Measurements from ENCODE around the gene DEFB121.
"Not testable (repeated sequence)": the region's sequence is repeated elsewhere in the genome, so short reads cannot be mapped to it uniquely, and the experiment has no call there.

DEFB121 gene

GRCh38 chr20:31406115-31406514, at the start of gene DEFB121:
DEFB121 (minus strand) TSS chr20:31406215; CDS start chr20:31406152, 63 bp downstream.
- DNase-seq (ENCODE audit: low spot score) = no peak

- no peak for DNase-seq (ENCODE audit: low spot score)
Measured at GRCh38 chr20:31454361-31454760, 48.3 kb upstream of the DEFB121 start.

- DNase-seq (ENCODE audit: low spot score) = no peak
Measured at GRCh38 chr20:31452575-31452974, 46.6 kb upstream of the DEFB121 start.

- no peak for DNase-seq (ENCODE audit: low spot score)
Measured at GRCh38 chr20:31449511-31450414, 43.7 kb upstream of the DEFB121 start.

- no peak for DNase-seq (ENCODE audit: low spot score)
Measured at GRCh38 chr20:31446084-31446819, 40.2 kb upstream of the DEFB121 start.

GRCh38 chr20:31440012-31440659, 34.1 kb upstream of the DEFB121 start, which contains the start of gene DEFB123:
DEFB123 (plus strand) TSS chr20:31440632; CDS start chr20:31440699, 67 bp downstream.
- DNase-seq (ENCODE audit: low spot score) = no peak

- no peak for DNase-seq (ENCODE audit: low spot score)
Measured at GRCh38 chr20:31430568-31431115, 24.6 kb upstream of the DEFB121 start.

- DNase-seq (ENCODE audit: low spot score) = not testable (repeated sequence)
Measured at GRCh38 chr20:31427576-31427975, 21.6 kb upstream of the DEFB121 start.

- DNase-seq (ENCODE audit: low spot score) = not testable (repeated sequence)
Measured at GRCh38 chr20:31426891-31427551, 21.0 kb upstream of the DEFB121 start.

GRCh38 chr20:31425797-31426196, 19.8 kb upstream of the DEFB121 start:
- DNase-seq (ENCODE audit: low spot score) = no peak

- no peak for DNase-seq (ENCODE audit: low spot score)
Measured at GRCh38 chr20:31418307-31418706, 12.3 kb upstream of the DEFB121 start.

- DNase-seq (ENCODE audit: low spot score) = no peak
Measured at GRCh38 chr20:31415653-31416052, 9.6 kb upstream of the DEFB121 start.

GRCh38 chr20:31414381-31414780, 8.4 kb upstream of the DEFB121 start:
- no peak for DNase-seq (ENCODE audit: low spot score)

- DNase-seq (ENCODE audit: low spot score) = no peak
Measured at GRCh38 chr20:31410011-31410410, 4.0 kb upstream of the DEFB121 start.

GRCh38 chr20:31403886-31404285, 2.1 kb downstream of the DEFB121 start:
- no peak for DNase-seq (ENCODE audit: low spot score)

- DNase-seq (ENCODE audit: low spot score) = no peak
Measured at GRCh38 chr20:31394900-31395299, 11.1 kb downstream of the DEFB121 start.

GRCh38 chr20:31392836-31393235, 13.2 kb downstream of the DEFB121 start:
- no peak for DNase-seq (ENCODE audit: low spot score)

- no peak for DNase-seq (ENCODE audit: low spot score)
Measured at GRCh38 chr20:31390490-31390889, 15.5 kb downstream of the DEFB121 start, which contains the start of gene DEFB119. DEFB119 (minus strand) TSS chr20:31390590; CDS start chr20:31390483, 107 bp downstream.

- no peak for DNase-seq (ENCODE audit: low spot score)
Measured at GRCh38 chr20:31374346-31374745, 31.7 kb downstream of the DEFB121 start.

- DNase-seq (ENCODE audit: low spot score) = no peak
Measured at GRCh38 chr20:31368301-31368700, 37.7 kb downstream of the DEFB121 start, which contains the start of gene DEFB118. DEFB118 (plus strand) TSS chr20:31368601; CDS start chr20:31368651, 50 bp downstream.

- DNase-seq (ENCODE audit: low spot score) = not testable (repeated sequence)
Measured at GRCh38 chr20:31364272-31364671, 41.7 kb downstream of the DEFB121 start.

All from CD4-positive, alpha-beta T cell treated with Interleukin-6 at 100 ng/mL for 8 hours (primary cell).